Ovary (tissue), 3 donors: Measurements from ENCODE around the gene TRMT6.

Source experiments
- EP300 ChIP-seq: sonication (generic); formaldehyde crosslinking; IDR thresholded peaks from one replicate; pipeline ENCODE4 v1.6.1; 2017; ENCODE audit warnings: antibody characterized with exemption
- POLR2A ChIP-seq: fragments of 450-650 bp; IDR thresholded peaks from one replicate; pipeline ENCODE4 v1.6.1; 2017; ENCODE audit warnings: antibody characterized with exemption, mild to moderate bottlenecking, moderate library complexity
- TF ChIP-seq, protein P1 (sequence below), 3 donors: fragments of 450-650 bp in 2 of 3; fragments of 200-600 bp in 1 of 3; IDR thresholded peaks; one replicate each; pipeline versions ENCODE4 v1.5.1 to v1.8.0; 2016 to 2022; ENCODE audit warnings: antibody characterized with exemption in 3 of 3, mild to moderate bottlenecking in 1 of 3
- donor health status: DM: no; HTN: no; CAD: no.

DNA sequence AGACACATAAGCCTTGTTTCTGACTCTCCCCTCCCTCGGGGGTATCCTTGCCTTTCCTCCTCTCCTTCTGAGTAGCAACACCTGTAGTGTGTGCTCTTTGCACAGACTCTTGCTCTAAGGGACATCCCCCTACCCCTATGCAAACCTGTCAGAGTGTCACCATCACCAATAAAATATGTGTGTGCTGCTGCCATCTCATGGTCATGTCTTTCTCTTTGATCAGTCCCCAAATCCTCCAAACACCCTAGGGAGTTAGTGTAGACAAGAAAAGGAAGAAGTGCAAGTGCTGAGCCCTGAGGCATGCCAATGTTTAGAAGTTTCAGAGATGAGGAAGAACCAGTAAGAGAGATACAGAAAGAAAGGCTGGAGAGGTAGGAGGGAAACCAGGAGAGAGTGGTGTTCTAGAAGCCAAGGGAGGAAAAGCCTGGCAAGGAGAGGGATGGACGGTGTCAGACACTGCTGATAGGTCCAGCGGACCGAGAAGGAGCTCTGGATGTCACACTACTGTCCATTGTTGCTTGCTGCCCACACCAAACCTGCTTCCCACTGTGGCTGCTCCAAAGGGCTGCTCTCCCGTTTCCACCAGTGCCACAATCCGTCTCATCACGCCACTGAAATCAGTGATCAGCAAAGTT is 16.4 kb downstream of the TRMT6 start:
- TF ChIP-seq, protein P1, sequence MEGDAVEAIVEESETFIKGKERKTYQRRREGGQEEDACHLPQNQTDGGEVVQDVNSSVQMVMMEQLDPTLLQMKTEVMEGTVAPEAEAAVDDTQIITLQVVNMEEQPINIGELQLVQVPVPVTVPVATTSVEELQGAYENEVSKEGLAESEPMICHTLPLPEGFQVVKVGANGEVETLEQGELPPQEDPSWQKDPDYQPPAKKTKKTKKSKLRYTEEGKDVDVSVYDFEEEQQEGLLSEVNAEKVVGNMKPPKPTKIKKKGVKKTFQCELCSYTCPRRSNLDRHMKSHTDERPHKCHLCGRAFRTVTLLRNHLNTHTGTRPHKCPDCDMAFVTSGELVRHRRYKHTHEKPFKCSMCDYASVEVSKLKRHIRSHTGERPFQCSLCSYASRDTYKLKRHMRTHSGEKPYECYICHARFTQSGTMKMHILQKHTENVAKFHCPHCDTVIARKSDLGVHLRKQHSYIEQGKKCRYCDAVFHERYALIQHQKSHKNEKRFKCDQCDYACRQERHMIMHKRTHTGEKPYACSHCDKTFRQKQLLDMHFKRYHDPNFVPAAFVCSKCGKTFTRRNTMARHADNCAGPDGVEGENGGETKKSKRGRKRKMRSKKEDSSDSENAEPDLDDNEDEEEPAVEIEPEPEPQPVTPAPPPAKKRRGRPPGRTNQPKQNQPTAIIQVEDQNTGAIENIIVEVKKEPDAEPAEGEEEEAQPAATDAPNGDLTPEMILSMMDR (IDR thresholded peaks at IDR 0.05), result no peak
- TF ChIP-seq POLR2A (no peak), EP300 (no peak)
